ENCODE results near the gene GABPA.
"Not testable (repeated sequence)": the region's sequence is repeated elsewhere in the genome, so short reads cannot be mapped to it uniquely, and the experiment has no call there.

Gene GABPA

DNA sequence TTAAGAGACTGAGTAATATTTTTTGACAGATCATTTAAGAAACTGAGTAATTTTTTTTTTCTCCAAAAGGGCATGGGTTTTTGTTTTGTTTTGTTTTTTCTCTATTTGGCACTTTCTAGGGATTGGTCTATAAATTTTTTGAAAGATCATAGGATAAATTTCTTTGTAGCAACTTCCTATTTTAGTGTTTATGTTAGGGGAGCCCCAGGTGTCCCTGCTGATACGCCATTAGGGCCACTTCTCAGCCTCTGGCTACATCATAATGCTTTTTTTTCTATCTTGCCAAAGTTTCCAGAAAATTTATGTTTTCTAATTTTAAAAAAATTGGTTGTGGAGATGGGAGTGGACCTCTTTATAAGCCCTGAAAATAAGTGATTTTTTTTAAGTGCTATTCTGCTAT is 2.6 kb downstream of the GABPA start:
- DNase-seq (ENCODE audit: low spot score) = no peak
- FAIRE-seq = no peak

DNA sequence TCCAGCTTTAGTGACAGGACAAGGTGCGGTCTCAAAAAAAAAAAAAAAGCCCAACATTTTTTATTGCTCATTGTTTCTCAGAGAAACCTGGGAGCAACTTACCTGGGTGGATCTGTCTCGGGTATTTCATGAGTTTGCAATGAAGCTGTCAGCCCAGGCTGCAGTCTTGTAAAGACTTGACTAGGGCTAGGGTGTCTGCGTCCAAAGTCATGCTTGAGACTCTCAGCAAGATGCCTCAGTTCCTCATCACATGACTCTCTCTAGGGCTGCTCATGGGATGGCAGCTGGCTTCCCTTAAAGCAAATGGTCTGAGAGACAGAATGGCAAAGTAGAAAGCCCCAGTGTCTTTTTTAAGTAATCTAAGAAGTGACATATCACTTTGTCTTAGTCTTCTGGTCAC is 8.1 kb downstream of the GABPA start:
- FAIRE-seq (no peak), DNase-seq (ENCODE audit: low spot score) (no peak)

DNA sequence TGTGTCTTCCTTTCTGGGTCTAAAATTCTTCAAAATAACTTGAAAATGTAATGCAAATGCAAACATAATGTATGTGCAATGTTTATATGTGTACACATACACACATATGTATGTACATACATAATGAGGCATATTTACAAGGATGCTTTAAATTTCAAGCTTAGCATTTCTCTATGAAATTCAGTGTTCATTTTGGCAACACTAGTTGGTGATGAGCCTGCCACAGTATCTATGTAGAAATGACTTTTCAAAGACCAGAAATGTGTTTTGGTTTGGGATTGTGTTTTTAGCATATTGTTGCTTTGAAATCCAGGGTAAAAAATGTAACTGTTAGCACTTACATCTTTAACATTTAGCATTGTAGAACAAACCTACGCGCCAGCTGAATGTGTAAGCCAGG is 10.1 kb downstream of the GABPA start:
- no peak for FAIRE-seq
- no peak for DNase-seq (ENCODE audit: low spot score)

DNA sequence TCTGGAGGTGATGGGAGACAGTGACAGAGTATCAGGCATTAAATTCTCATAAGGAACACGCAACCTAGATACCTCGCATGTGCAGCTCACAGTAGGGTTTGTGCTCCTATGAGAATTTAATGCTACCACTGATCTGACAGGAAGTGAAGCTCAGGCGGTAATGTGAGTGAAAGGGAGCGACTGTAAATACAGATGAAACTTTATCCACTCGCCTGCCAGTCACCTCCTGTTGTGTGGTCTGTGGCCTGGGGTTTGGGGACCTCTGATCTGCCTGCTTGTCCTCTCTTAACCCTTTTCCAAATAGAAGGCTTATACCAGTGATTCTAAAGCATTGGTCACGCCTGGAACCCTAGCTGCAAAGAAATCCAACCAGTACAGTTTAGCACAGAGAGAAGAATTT is 15.3 kb downstream of the GABPA start:
- DNase-seq (ENCODE audit: low spot score) = no peak
- no peak for FAIRE-seq

DNA sequence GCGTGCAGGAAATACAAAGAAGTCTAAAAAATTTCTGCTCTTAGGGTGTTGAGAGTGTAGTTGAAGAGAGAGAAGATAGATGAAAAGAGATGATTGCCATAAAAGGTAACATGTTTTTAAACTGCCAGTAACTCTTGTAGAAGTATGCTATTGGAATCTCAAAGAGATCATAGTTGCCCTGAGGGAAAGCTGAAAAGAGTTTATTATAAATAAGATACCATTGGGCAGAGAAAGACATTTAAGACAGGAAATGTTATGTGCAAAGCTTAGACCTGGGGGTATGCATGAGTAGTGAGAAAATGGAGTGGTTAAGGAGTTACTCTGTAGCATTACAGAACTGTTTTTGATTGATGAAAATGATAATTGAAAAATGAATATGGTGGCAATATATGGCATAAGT is 17.6 kb downstream of the GABPA start:
- DNase-seq (ENCODE audit: low spot score) (no peak), FAIRE-seq (no peak)

DNA sequence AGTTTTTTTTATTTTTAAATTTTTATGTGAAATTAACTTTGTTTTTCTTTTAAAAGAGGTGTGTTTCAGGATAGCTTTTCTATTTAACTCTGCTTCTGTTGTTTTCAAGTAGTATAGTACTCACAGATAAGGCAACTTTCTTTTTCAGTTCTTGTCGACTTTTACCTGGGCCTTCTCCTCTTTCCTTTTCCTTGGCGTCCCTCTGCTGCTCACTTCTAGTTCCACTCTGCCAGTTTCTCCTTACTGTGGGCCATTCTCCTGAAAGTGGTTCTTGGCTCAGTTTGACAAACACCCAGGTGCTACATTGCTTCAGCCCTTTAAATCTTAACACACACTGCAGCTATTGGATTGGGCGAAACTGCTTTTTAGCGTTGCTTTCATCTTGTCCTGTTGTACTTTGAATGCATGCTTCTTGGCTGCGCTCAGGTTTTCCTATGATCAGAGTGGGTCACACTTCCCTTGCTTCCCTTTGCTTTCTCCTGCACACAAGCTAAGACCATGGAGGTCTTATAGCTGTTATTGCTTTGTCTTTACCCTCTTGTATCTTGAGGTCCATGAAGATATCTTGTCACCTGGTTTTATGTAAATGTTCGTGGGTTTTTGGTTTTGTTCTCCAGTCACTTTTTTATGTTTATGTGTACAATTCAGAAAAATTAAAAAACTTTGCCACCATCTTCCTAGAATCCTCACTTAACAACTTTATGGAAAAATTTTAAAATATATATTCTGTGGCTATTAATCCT is 21.6 kb downstream of the GABPA start:
- FAIRE-seq = no peak
- no peak for DNase-seq (ENCODE audit: low spot score)

DNA sequence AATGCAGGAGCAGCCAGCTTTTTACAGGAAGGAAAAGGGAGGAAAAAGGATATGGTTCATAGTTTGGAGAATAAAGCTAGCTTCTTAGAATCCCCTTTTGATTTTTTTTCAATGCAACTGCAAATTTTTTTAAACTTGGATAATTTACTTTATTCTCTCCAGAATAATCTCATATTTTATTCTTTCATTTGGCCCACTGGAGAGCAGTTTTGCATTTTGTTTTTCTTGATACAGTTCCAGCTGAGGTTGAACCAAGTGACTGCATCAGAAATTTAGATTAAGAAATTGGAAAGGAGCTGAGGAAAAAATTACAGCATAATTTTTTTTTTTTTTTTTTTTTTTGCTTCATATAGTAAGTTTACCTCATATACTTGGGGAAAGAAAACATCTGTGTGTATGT is 22.8 kb downstream of the GABPA start:
- FAIRE-seq = no peak
- no peak for DNase-seq (ENCODE audit: low spot score)

DNA sequence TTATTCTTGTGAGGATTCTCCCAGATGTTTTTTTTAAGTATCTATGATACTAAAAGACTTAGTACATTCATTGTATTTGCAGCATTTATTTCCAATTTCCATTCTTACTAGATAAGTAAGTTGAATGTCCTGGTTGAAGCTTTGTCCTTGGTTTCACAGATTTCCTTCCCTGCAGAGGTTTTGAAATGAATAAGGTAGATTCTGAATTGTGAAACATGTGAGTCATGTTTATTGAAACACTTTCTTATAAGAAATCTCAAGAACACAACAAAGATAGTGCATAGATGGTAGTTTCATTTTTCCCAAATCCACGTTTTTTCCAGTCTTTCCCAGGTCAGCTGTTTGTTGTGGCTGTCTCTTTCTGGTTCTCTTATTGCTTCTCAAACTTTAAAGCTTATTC is 24.8 kb downstream of the GABPA start:
- no peak for FAIRE-seq
- no peak for DNase-seq (ENCODE audit: low spot score)

DNA sequence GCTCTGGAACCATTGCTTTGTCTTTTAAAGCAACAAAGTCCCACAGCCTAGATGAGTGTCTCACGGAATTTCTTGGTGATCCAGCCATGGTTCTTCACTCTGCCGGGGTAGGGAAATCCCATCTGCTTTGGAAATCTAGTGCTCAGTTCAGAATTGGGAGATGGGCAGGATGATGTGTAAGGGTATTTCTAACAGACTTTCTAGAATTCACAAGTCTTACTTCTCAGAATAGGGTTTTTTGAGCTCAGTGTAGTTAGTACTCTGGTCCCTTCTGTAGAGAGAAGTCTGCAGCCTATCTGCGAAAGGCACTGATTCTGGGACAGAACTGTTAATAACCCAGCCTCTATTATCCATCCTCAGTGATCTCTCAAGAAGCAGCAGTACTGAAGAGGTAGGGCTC is 25.3 kb downstream of the GABPA start:
- DNase-seq (ENCODE audit: low spot score) (no peak), FAIRE-seq (no peak)

DNA sequence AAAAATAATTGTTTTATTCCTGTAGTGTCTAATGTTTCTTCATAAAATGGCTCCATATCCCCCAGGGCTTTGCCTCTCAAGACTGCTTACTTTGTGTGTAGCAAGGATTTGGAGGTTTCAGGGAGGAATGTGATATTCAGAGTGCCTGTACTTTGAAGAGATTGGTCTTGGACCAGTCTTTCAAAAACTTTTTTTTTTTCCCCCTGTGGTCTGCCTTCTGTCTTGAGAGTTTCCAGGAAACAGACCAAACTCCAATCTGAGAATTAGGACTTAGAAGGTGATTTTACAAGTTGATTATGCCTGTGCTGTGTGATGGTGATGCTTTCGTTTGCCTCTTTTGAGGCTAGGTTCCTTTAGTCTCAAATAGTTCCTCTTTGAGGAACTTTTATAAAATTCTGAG is 25.9 kb downstream of the GABPA start:
- DNase-seq (ENCODE audit: low spot score) = no peak
- no peak for FAIRE-seq

DNA sequence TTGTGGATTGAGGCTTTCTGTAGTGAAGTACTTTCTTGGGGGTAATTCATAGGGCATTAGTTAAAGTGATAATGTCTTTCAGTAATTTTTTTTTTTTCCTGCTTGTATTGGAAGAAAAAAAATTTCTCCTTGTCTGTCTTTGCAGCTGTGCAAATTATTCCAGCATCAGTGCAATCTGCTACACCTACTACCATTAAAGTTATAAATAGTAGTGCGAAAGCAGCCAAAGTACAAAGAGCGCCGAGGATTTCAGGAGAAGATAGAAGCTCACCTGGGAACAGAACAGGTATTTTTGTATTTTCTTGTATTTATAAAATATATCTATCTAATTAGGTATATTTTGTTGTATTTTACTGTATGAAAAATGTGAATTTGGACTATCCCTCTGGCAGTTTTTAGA is 29.3 kb downstream of the GABPA start:
- DNase-seq (ENCODE audit: low spot score) = no peak
- no peak for FAIRE-seq

DNA sequence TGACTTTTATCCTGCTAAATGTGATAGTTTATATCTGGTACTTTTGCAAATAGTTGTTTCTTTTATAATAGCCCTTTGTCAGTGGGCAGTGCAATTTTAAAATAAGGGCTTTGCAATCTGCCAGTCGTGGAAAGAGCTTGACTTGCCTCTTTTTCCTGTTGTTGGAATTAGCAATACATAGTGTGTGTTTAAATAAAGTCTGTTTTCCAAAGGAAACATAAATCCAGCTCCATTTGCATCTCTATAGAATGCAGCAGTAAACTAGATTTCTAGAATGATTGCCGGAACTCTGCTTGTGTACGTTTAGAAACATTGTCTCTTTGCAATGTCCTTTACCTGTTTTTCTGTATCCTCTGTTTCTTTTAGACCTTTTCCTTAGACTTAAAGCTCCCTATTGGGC is 33.1 kb downstream of the GABPA start:
- DNase-seq (ENCODE audit: low spot score) (no peak), FAIRE-seq (no peak)

DNA sequence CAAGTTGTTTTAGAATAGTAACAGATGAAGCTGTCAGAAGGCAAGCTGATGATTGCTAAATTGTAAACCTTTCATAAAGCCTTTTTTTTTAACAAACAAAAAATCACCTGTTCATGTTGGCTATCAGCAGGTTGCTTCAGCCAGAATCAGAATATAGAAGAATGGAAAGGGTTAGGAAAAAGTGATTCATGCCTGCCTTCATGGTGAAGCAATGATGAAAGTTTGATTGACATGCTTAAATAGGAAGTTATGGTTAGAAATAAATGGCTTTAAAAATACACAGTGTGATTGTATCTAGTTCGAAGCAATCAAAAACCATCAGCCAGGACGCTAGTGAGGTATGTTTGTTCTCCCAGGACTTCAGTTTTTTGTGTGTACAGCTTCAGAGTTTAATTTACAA is 37.9 kb downstream of the GABPA start:
- FAIRE-seq (no peak), DNase-seq (ENCODE audit: low spot score) (no peak)

DNA sequence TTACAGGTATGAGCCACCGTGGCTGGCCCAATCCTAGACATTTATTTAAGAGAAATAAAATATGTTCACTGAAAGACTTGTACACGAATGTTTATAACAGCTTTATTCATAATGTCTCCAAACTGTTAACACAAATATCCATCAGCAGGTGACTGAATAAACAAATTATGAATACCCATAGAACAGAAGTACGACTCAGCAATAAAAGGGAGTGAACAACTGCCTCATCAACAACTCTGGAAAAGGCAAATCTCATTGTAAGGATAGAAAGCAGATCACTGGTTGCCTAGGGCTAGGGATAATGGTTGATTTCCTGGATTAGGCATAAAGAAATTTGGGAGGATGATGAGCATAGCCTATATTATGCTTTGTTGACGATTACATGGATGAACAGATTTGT is 41.7 kb downstream of the GABPA start:
- FAIRE-seq = no peak
- DNase-seq (ENCODE audit: low spot score) = no peak

DNA sequence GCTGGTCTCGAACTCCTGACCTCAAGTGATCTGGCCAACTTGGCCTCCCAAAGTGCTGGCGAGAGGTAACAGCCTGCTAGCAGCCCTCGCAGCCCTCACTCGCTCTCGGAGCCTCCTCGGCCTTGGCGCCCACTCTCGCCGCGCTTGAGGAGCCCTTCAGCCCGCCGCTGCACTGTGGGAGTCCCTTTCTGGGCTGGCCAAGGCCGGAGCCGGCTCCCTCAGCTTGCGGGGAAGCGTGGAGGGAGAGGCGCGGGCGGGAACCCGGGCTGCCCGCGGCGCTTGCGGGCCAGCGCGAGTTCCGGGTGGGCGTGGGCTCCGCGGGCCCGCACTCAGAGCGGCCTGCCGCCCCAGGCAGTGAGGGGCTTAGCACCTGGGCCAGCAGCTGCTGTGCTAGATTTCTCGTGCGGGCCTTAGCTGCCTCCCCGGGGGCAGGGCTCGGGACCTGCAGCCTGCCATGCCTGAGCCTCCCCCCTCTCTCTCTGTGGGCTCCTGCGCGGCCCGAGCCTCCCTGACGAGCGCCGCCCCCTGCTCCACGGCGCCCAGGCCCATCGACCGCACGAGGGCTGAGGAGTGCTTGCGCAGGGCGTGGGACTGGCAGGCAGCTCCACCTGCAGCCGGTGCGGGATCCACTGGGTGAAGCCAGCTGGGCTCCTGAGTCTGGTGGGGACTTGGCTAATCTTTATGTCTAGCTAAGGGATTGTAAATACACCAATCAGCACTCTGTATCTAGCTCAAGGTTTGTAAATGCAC is 43.5 kb downstream of the GABPA start:
- not testable (repeated sequence) for DNase-seq (ENCODE audit: low spot score); FAIRE-seq

DNA sequence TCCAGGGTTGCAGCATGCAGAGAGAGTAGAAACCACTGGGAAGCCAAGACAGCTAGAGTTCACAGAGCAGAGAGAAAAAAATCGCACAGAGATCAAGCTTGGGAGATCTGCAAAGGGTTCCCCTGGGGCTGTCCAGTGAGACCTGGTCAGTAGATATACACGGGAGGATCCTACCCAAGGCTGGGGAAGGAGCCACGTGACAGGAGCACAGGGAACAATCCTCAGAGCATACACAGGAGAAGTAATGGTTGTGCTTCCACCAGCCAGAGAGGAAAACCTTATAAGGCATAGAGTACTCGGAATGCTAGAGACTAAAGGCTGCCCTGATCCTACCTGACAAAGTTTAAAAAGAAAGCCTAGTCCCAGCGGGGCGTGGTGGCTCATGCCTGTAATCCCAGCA is 53.9 kb downstream of the GABPA start:
- no peak for DNase-seq (ENCODE audit: low spot score)
- FAIRE-seq = no peak

DNA sequence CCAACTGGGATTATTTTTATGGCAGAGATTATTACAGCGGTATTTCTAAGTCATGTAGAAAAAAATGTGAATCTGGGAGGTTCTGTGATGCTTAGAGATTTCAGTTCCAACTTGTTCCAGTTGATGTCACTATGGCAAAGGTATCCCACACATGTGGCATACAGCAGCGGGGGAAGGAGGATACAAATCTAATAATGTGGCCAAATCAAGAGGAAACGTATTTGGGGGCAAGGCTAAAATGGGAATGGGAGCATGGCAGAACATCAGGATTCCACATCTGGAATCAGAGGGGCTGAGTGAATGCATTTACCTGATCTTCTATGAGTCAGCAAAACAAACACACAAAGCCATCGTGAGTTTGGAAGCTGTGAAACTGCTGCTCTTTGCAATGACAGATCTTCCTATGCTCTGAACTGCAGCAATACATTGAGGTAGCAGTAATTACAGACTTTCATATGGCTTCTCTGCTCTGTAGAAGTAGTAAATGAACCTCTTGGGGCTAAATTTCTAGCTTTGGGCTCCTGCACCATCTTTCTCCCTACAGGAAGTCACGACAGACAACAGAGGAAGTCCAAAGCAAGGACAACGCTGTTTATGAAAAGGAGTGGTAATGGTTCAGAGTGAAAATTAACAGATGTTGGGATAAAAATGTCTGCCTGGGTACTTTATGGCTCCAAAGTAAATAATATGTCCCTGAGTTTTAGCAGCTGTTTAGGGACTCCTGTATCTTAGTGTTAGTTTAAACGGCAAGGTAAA is 55.5 kb downstream of the GABPA start:
- peak; percentile 14 for DNase-seq (ENCODE audit: low spot score)
- FAIRE-seq = no peak

DNA sequence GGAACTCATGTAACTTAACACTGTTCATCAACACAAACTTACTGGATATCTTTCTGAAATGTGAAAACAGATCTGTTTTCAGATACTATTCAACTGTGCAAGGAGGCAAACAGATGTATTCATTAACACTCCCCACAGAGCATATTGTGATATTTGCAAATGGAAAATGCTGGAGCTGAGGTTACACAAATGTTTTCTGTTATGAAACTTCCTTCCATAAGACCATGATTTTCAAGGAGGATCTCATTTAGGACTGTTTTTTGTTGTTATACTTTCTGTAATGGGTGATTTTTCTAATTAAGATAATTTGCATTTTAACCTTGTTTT is 56.1 kb downstream of the GABPA start:
- FAIRE-seq (no peak), DNase-seq (ENCODE audit: low spot score) (no peak)

DNA sequence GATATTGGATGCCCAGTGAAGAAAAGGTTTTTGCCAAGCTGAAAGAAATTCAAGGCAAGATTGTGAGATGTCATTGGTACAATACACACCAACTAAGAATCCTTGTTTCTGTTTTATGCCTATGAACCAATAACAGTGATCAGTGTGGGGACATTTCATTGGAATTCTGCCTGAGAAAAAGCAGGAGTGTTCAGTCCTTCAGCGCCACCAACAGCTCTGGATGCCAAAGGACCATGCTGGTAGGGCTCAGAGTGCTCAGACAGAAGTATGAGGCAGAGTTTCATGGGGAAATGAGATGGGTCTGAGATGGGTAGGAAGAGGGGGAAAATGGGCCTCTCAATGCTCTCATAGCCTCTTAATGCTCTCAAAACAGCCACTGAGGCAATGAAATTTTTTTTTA is 56.5 kb downstream of the GABPA start:
- FAIRE-seq (no peak), DNase-seq (ENCODE audit: low spot score) (no peak)

DNA sequence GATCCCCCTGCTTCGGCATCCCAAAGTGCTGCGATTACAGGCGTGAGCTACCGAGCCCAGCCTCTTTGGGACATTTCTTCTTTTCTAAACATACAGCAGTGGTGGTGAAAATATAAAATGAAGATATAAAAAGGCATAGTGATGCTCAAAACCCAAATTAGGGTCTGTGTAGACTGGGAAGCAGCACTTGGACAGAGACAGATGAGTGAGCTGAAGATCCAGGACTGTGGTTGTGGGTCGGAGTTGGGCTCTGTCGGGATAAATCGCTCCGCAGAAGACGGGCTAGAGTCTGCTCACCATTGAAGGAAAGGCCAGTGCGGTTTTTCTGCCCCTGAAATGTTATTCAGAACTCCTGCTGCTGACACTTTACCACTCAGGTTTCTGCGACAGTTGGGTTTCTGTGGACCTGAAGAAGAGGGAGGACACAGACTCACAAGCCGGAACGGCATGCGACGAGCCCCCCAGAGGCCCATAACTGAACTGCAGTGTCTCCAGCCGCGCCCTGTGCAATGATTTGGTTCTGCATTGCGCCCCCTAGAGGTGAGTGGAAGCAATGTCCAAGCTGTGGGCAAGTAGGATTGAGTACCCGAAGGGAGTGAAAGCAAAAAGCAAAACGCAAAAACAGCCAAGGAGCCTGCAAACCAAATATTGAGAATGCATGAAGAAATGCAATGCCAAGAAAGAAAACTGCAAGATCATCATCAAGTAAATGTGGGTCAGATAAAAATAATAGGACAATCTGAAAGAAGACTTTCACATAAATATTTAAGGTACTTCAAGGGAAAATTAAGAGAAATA is 66.6 kb downstream of the GABPA start:
- FAIRE-seq (peak; percentile 68), DNase-seq (ENCODE audit: low spot score) (peak; percentile 75)

DNA sequence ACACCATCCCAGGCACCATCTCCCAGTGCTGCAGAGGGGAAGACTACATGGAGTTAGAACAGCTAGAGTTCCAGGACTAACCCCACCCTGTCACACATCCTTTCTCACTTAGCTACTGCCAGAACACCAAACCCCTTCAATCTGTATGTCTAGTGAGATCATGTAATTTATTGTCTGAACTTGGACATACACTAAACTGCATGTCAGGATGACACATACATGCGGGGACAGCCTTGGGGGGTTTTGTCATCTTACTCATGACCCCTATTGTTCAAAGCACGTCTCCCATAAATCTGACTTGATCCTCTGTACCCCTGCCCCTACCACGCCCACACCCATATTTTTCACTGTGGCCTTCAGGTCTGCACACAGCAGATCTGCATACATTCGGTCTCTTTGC is 71.3 kb downstream of the GABPA start:
- DNase-seq (ENCODE audit: low spot score) (no peak), FAIRE-seq (no peak)

DNA sequence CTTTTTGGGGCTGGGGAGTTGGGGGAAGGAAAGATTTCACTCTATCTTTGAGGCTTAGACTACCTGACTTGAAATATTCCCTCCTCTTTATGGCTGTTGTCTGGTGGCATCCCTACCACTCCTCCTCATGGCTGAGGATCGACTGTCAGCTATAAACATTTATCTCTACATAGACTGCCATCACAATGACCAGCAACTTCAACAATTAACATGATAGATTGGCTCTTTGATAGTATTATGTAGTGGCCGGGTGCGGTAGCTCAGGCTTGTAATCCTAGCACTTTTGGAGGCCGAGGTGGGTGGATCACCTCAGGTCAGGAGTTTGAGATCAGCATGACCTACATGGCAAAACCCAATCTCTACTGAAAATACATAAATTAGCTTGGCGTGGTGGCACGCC is 72.4 kb downstream of the GABPA start:
- FAIRE-seq = no peak
- no peak for DNase-seq (ENCODE audit: low spot score)

Measured in RCC 7860 (cell line).